H9 (cell line): ENCODE data around the gene MS4A14. TPM values are rescaled to one million over a fixed set of nuclear protein-coding genes. Genes with fewer than 3 reads are reported as not detected.
"Not testable (repeated sequence)": the region's sequence is repeated elsewhere in the genome, so short reads cannot be mapped to it uniquely, and the experiment has no call there.

Experiments
- DNase-seq: peaks from one replicate; pipeline ENCODE4 v3.0.0-alpha.2; 2017
- H2AFZ ChIP-seq: one replicate; pipeline ENCODE4 v1.6.1; 2013; ENCODE audit warnings: mild to moderate bottlenecking, low read length, control low read depth, moderate library complexity
- H2AK5ac ChIP-seq: 2 replicates; pipeline ENCODE4 v1.6.1; 2013; ENCODE audit warnings: low read length, control low read depth, mixed read lengths; ENCODE audit not compliant: insufficient read length
- H2BK120ac ChIP-seq: one replicate; pipeline ENCODE4 v1.6.1; 2013; ENCODE audit warnings: low read depth, mild to moderate bottlenecking, low read length, control low read depth, inconsistent platforms; ENCODE audit not compliant: poor library complexity, severe bottlenecking
- H2BK12ac ChIP-seq: 2 replicates; pipeline ENCODE4 v1.6.1; 2013; ENCODE audit warnings: low read length, control low read depth, mixed read lengths, low read depth; ENCODE audit not compliant: insufficient read length
- H2BK15ac ChIP-seq: 2 replicates; pipeline ENCODE4 v1.6.1; 2013; ENCODE audit warnings: low read depth, low read length, control low read depth
- H2BK20ac ChIP-seq: one replicate; pipeline ENCODE4 v1.6.1; 2013; ENCODE audit warnings: low read depth, mild to moderate bottlenecking, low read length, control low read depth, inconsistent platforms; ENCODE audit not compliant: poor library complexity, severe bottlenecking
- H2BK5ac ChIP-seq: 2 replicates; pipeline ENCODE4 v1.6.1; 2013; ENCODE audit warnings: low read length, control low read depth, mixed read lengths; ENCODE audit not compliant: insufficient read length
- H3K14ac ChIP-seq: 2 replicates; pipeline ENCODE4 v1.6.1; 2013; ENCODE audit warnings: low read length, control low read depth; ENCODE audit not compliant: insufficient read depth
- H3K18ac ChIP-seq: 2 replicates; pipeline ENCODE4 v1.6.1; 2013; ENCODE audit warnings: low read depth, mild to moderate bottlenecking, mixed read lengths, low read length, control low read depth; ENCODE audit not compliant: insufficient read length
- H3K23ac ChIP-seq: 2 replicates; pipeline ENCODE4 v1.6.1; 2013; ENCODE audit warnings: low read length, control low read depth, mixed read lengths, low read depth; ENCODE audit not compliant: insufficient read length
- H3K23me2 ChIP-seq: 2 replicates; pipeline ENCODE4 v1.6.1; 2013; ENCODE audit warnings: low read depth, mild to moderate bottlenecking, mixed read lengths, low read length, control low read depth; ENCODE audit not compliant: insufficient read length, poor library complexity, severe bottlenecking
- H3K27ac ChIP-seq: 2 replicates; pipeline ENCODE4 v1.5.1; 2013; ENCODE audit warnings: low read length, control low read depth, mixed read lengths, low read depth; ENCODE audit not compliant: insufficient read length
- H3K27me3 ChIP-seq: 2 replicates; pipeline ENCODE4 v1.6.1; 2013; ENCODE audit warnings: low read length, control low read depth, inconsistent platforms; ENCODE audit not compliant: insufficient read depth
- H3K4ac ChIP-seq: 2 replicates; pipeline ENCODE4 v1.6.1; 2013; ENCODE audit warnings: low read depth, mild to moderate bottlenecking, control low read depth, inconsistent platforms, low read length, moderate library complexity
- H3K4me1 ChIP-seq: 2 replicates; pipeline ENCODE4 v1.6.1; 2013; ENCODE audit warnings: low read length, control low read depth, inconsistent platforms; ENCODE audit not compliant: insufficient read depth
- H3K4me2 ChIP-seq: 2 replicates; pipeline ENCODE4 v1.6.1; 2013; ENCODE audit warnings: low read length, control low read depth, mixed read lengths; ENCODE audit not compliant: insufficient read length, insufficient read depth
- H3K56ac ChIP-seq: 2 replicates; pipeline ENCODE4 v1.6.1; 2013; ENCODE audit warnings: low read depth, mild to moderate bottlenecking, mixed read lengths, low read length, control low read depth; ENCODE audit not compliant: insufficient read length
- H3K79me1 ChIP-seq: 2 replicates; pipeline ENCODE4 v1.6.1; 2013; ENCODE audit warnings: low read depth, mild to moderate bottlenecking, moderate library complexity, low read length, control low read depth, inconsistent platforms; ENCODE audit not compliant: insufficient read depth, poor library complexity, severe bottlenecking
- H3K79me2 ChIP-seq: 2 replicates; pipeline ENCODE4 v1.6.1; 2013; ENCODE audit warnings: low read length, control low read depth, inconsistent platforms; ENCODE audit not compliant: insufficient read depth
- H3K9ac ChIP-seq: 2 replicates; pipeline ENCODE4 v1.6.1; 2013; ENCODE audit warnings: low read length, control low read depth, mixed read lengths; ENCODE audit not compliant: insufficient read length; ENCODE audit errors: extremely low read depth
- H3K9me3 ChIP-seq: one replicate; pipeline ENCODE4 v1.6.1; 2013; ENCODE audit warnings: low read depth, low read length, inconsistent platforms; ENCODE audit not compliant: control insufficient read depth
- H3T11ph ChIP-seq: one replicate; pipeline ENCODE4 v1.6.1; 2013; ENCODE audit warnings: mild to moderate bottlenecking, low read length, control low read depth, inconsistent platforms
- H4K20me1 ChIP-seq: one replicate; pipeline ENCODE4 v1.6.1; 2013; ENCODE audit not compliant: control insufficient read depth, insufficient read length, insufficient read depth
- H4K5ac ChIP-seq: 2 replicates; pipeline ENCODE4 v1.6.1; 2013; ENCODE audit warnings: low read depth, mild to moderate bottlenecking, mixed read lengths, low read length, control low read depth; ENCODE audit not compliant: insufficient read length
- H4K8ac ChIP-seq: replicated peaks from 2 replicates; pipeline ENCODE4 v1.6.1; 2013; ENCODE audit warnings: low read length, control low read depth, mixed read lengths, low read depth; ENCODE audit not compliant: insufficient read length
- H4K91ac ChIP-seq: 2 replicates; pipeline ENCODE4 v1.6.1; 2013; ENCODE audit warnings: low read depth, mild to moderate bottlenecking, moderate library complexity, mixed read lengths, low read length, control low read depth; ENCODE audit not compliant: insufficient read length
- H3K27ac Mint-ChIP-seq, 3 experiments: 2 replicates in 2 of 3; 3 replicates in 1 of 3; pipeline ENCODE4 v1.8.0; 2020 to 2021; ENCODE audit warnings: mixed read lengths in 3 of 3, mild to moderate bottlenecking in 1 of 3, moderate library complexity in 1 of 3
- H3K27me3 Mint-ChIP-seq: 2 replicates; pipeline ENCODE4 v1.8.0; 2021; ENCODE audit warnings: low read depth, mild to moderate bottlenecking, moderate library complexity, mixed read lengths
- H3K36me3 Mint-ChIP-seq, 3 experiments: 2 replicates in 2 of 3; 3 replicates in 1 of 3; pipeline ENCODE4 v1.8.0; 2020 to 2021; ENCODE audit warnings: low read depth in 3 of 3, mixed read lengths in 3 of 3; ENCODE audit not compliant: insufficient read depth in 1 of 3
- H3K4me1 Mint-ChIP-seq, 2 experiments: 2 replicates each; pipeline ENCODE4 v1.8.0; 2020; ENCODE audit warnings: mixed read lengths in 2 of 2
- H3K4me3 Mint-ChIP-seq, 2 experiments: 2 replicates in 1 of 2; 3 replicates in 1 of 2; pipeline ENCODE4 v1.8.0; 2020 to 2021; ENCODE audit warnings: mild to moderate bottlenecking in 2 of 2, mixed read lengths in 2 of 2, moderate library complexity in 1 of 2
- H3K9me3 Mint-ChIP-seq, 2 experiments: 2 replicates in 1 of 2; 3 replicates in 1 of 2; pipeline ENCODE4 v1.8.0; 2020; ENCODE audit warnings: mild to moderate bottlenecking in 2 of 2, mixed read lengths in 2 of 2, moderate library complexity in 1 of 2
- CTCF ChIP-seq: fragments of 200-600 bp; sonication (generic); conservative IDR thresholded peaks from 3 replicates; pipeline ENCODE4 v1.8.0; 2021; ENCODE audit warnings: antibody characterized with exemption, mild to moderate bottlenecking
- WGBS: extraction: QIAGEN DNeasy Blood & Tissue Kit; methylation state at CpG from one replicate; pipeline ENCODE4 v1.1.7; 2013; ENCODE audit warnings: missing lambda C conversion rate, low lambda C conversion rate, mixed read lengths; ENCODE audit not compliant: insufficient read length; ENCODE audit errors: extremely low coverage; 5-methylcytosine and 5-hydroxymethylcytosine counted together
- total RNA-seq: library from RNA; stranded (reverse); gene quantifications from 2 replicates; pipeline ENCODE4 v1.2.1, GENCODE V29; 2021

The MS4A14 gene
- total RNA-seq, 1 experiment from 2014 or later, result not detected

- no peak overlapping the region for H3K23ac ChIP-seq
- H2BK20ac ChIP-seq, result no peak overlapping the region
- no peak overlapping the region for H3K56ac ChIP-seq
- peaks cover 4 to 9% (median 7%) of the 10 kb centered on the region in 3 experiments; a peak in 6 of 7 replicates for H3K36me3 Mint-ChIP-seq
- H2BK12ac ChIP-seq, result no peak overlapping the region
- no peak overlapping the region for H3K27ac ChIP-seq
- no peak overlapping the region for H2BK5ac ChIP-seq
- no peak overlapping the region for H3T11ph ChIP-seq
- no peak overlapping the region for H3K18ac ChIP-seq
- H2BK120ac ChIP-seq, result no peak overlapping the region
- no peak overlapping the region for H2AFZ ChIP-seq
- no peak overlapping the region for H2BK15ac ChIP-seq
- no peak overlapping the region for H3K4me3 Mint-ChIP-seq
- no peak overlapping the region for H4K5ac ChIP-seq
- H3K4me1 Mint-ChIP-seq, result no peaks in the 10 kb centered on the region
- no peak for TF ChIP-seq CTCF
- H3K79me2 ChIP-seq, result no peaks in the 10 kb centered on the region
- H3K27ac Mint-ChIP-seq, result no peak overlapping the region
- H3K9me3 ChIP-seq, result no peaks in the 10 kb centered on the region
- no peaks in the 10 kb centered on the region for H4K20me1 ChIP-seq
- H3K9ac ChIP-seq, result no peak overlapping the region
- no peaks in the 10 kb centered on the region for H3K23me2 ChIP-seq
- H3K27me3 Mint-ChIP-seq, result peaks cover 22% of the 10 kb centered on the region
- H3K9me3 Mint-ChIP-seq, result peaks cover 13 to 16% of the 10 kb centered on the region in 2 experiments
- no peaks in the 10 kb centered on the region for H3K4me1 ChIP-seq
- no peak for DNase-seq
- H4K91ac ChIP-seq, result no peak overlapping the region
- no peak overlapping the region for H2AK5ac ChIP-seq
- H3K14ac ChIP-seq, result no peak overlapping the region
- no peak overlapping the region for H3K4me2 ChIP-seq
- no peaks in the 10 kb centered on the region for H3K27me3 ChIP-seq
- H3K4ac ChIP-seq, result no peak overlapping the region
- no peaks in the 10 kb centered on the region for H3K79me1 ChIP-seq
- no peak overlapping the region for H4K8ac ChIP-seq
These were observed 51.6 kb downstream of the MS4A14 start for GRCh38 chr11:60447846-60448245.

GRCh38 chr11:60451185-60451584, 54.9 kb downstream of the MS4A14 start:
- WGBS, result no CpG with 5 or more reads among the region's 32 CpGs
- H3K4me3 Mint-ChIP-seq, H3K4me1 Mint-ChIP-seq, H4K8ac ChIP-seq, H2BK20ac ChIP-seq, H3K4me2 ChIP-seq, H3K14ac ChIP-seq, H4K20me1 ChIP-seq, DNase-seq, H2BK12ac ChIP-seq, H3K9me3 ChIP-seq, H3K4ac ChIP-seq, H3K4me1 ChIP-seq, H2AK5ac ChIP-seq, H3K9ac ChIP-seq, H3K27ac ChIP-seq, H3T11ph ChIP-seq, H3K79me2 ChIP-seq, H3K27me3 ChIP-seq, H4K91ac ChIP-seq, H3K79me1 ChIP-seq, H2BK5ac ChIP-seq, H3K23me2 ChIP-seq, H4K5ac ChIP-seq, H3K36me3 Mint-ChIP-seq, H3K56ac ChIP-seq, H2BK15ac ChIP-seq, H3K27ac Mint-ChIP-seq, H3K18ac ChIP-seq, H3K23ac ChIP-seq, H2BK120ac ChIP-seq, H2AFZ ChIP-seq: not testable (repeated sequence)
- Mint-ChIP-seq H3K27me3 (peaks cover 13% of the 10 kb centered on the region), H3K9me3 (peaks cover 13 to 16% of the 10 kb centered on the region in 2 experiments)
